ENCODE results near the gene ZNF827.
A peak's percentile ranks its signal among the peaks of the same experiment; 100 is the strongest.

The ZNF827 gene

GRCh38 chr4:145852256-145852839 lies 86.3 kb downstream of the ZNF827 start:
- TF ChIP-seq CTCF (IDR thresholded peaks at IDR 0.05; ENCODE audit: low read depth, low read length, missing control alignments): no peak
- in situ Hi-C loops (cut with HindIII; ENCODE audit: low sequenced_read_pairs): no loop called here
- no peak overlapping the region for H3K4me3 ChIP-seq (ENCODE audit: low read depth, low read length)
- DNase-seq (ENCODE audit: low read depth): no peak

DNA sequence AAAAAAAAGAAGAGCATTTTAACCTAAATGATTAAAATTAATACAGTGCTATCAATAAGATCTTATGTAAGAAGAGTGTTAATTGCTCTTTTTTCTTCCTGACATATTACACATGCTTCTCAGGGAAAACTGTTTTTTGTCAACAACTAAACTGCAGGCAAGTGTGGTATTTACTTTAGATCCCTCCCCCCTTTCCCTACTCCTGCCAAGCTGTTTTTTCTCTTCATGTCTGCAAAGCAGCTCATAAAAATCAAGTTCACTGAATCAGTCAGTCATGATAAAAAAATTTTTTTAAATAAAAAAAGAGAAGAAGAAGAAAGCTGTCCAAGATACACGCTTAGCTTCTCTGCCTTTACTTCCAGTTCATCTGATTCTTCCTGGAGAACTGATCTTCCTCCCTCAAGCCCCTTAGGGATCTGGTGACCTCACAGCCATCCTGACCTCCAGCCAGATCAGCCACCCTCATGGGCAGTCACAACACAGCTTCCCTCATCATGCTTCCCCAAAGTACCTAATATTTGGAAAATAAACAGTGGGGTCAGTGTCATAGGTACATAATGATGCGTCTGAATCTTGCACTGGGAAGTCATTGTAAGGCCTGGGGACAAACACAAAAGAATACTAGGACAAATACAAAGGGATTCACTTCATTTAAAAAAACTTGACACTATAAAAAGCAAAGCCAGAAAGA lies 87.0 kb downstream of the ZNF827 start:
- no peak overlapping the region for H3K4me3 ChIP-seq (ENCODE audit: low read depth, low read length)
- DNase-seq (ENCODE audit: low read depth): no peak
- in situ Hi-C loops (cut with HindIII; ENCODE audit: low sequenced_read_pairs): no loop called here
- no peak for TF ChIP-seq CTCF (IDR thresholded peaks at IDR 0.05; ENCODE audit: low read depth, low read length, missing control alignments)

- TF ChIP-seq CTCF (IDR thresholded peaks at IDR 0.05; ENCODE audit: low read depth, low read length, missing control alignments): no peak
- in situ Hi-C loops (cut with HindIII; ENCODE audit: low sequenced_read_pairs): no loop called here
- no peak overlapping the region for H3K4me3 ChIP-seq (ENCODE audit: low read depth, low read length)
- no peak for DNase-seq (ENCODE audit: low read depth)
These were observed 90.9 kb downstream of the ZNF827 start for GRCh38 chr4:145847764-145848163.

DNA sequence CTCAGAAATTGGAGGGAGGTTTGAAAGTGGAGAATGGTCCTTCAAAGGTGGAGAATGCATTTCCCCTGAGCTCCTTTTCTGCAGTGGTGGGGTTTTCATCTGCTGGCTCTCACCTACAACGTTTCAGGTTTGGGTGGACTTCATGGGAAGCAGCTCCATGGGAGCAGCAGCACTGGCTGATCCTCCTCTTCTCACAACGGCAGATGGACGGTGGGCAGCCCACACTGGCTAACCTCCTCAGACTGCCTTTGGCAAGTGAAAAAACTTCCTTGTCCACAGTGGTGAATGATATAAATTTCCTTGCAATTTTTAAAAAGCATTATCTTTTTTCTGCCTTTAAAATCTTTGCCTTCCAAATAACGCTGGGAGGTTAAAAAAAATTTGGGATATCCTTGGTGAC lies 93.5 kb downstream of the ZNF827 start:
- in situ Hi-C loops (cut with HindIII; ENCODE audit: low sequenced_read_pairs): no loop called here
- no peak for TF ChIP-seq CTCF (IDR thresholded peaks at IDR 0.05; ENCODE audit: low read depth, low read length, missing control alignments)
- no peak overlapping the region for H3K4me3 ChIP-seq (ENCODE audit: low read depth, low read length)
- no peak for DNase-seq (ENCODE audit: low read depth)

DNA sequence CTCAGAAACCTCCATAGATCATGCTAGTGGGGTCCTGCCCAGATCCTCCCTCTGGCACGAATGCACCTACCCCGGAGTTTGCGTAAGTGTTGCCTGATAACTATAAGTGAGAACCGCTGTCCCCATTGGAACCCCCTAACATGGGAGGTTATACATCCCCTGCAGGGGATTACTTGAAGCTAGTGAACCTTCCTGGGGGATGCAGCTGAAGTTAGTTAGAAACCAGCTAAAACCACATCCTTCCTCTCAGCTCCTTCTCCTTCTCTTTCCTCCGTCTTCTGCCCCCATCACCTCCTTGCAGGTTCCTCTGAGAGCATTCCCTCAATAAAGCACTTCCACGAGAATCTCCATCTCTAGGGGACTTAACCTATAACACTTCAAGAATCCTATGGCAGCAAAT lies 95.0 kb downstream of the ZNF827 start:
- in situ Hi-C loops (cut with HindIII; ENCODE audit: low sequenced_read_pairs): no loop called here
- no peak overlapping the region for H3K4me3 ChIP-seq (ENCODE audit: low read depth, low read length)
- no peak for DNase-seq (ENCODE audit: low read depth)
- no peak for TF ChIP-seq CTCF (IDR thresholded peaks at IDR 0.05; ENCODE audit: low read depth, low read length, missing control alignments)

DNA sequence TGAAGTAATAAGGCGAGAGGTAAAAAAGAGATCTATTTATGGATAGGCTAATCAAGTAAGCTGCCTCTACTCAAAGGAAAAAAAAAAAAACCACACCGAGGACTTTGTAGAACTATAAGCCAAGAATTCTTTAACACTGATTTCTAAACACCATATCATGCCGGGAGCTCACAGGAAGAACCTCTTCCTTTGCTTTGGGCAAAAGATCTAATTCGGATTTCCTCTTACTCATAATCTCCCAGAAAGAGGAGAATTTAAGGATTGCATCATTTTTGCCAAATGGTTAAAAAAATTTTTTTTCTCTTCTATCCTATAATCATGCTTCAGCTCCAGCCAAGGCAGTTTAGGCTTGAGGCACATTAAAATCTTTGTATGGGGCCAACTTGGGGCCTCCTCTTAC lies 95.5 kb downstream of the ZNF827 start:
- peak; percentile 60 for DNase-seq (ENCODE audit: low read depth)
- H3K4me3 ChIP-seq (ENCODE audit: low read depth, low read length): no peak overlapping the region
- no peak for TF ChIP-seq CTCF (IDR thresholded peaks at IDR 0.05; ENCODE audit: low read depth, low read length, missing control alignments)
- in situ Hi-C loops (cut with HindIII; ENCODE audit: low sequenced_read_pairs): no loop called here
